Adrenal gland (tissue), 12 donors: ENCODE results near the gene GLCE. TPM values are rescaled to one million over a fixed set of nuclear protein-coding genes. Genes with fewer than 3 reads are reported as not detected.

Source experiments
- DNase-seq, 7 donors: peaks; one replicate each; pipeline ENCODE4 v3.0.0-alpha.2; 2019 to 2020
- H3K27ac ChIP-seq, 5 donors: fragments of 200-600 bp; sonication (generic) in 4 of 5; 1 replicate in 3 of 5; 2 replicates in 2 of 5; pipeline versions ENCODE4 v1.5.1 to v1.8.0; 2016 to 2020; ENCODE audit warnings: mild to moderate bottlenecking in 1 of 5
- H3K27me3 ChIP-seq: fragments of 200-600 bp; 2 replicates; pipeline ENCODE4 v1.8.0; 2021
- H3K36me3 ChIP-seq, 2 donors: fragments of 200-600 bp; replicated peaks in 1 of 2; 1 replicate in 1 of 2; 2 replicates in 1 of 2; pipeline versions ENCODE4 v1.5.1 to v1.8.0; 2018 to 2022
- H3K4me1 ChIP-seq, 2 donors: fragments of 200-600 bp; replicated peaks in 1 of 2; 1 replicate in 1 of 2; 2 replicates in 1 of 2; pipeline versions ENCODE4 v1.5.1 to v1.8.0; 2018 to 2021
- H3K4me3 ChIP-seq, 4 donors: fragments of 200-600 bp; sonication (generic) in 3 of 4; one replicate each; pipeline ENCODE4 v1.5.1; 2016 to 2018
- H3K9me3 ChIP-seq, 3 donors: fragments of 200-600 bp; sonication (generic) in 1 of 3; replicated peaks in 1 of 3; 1 replicate in 2 of 3; 2 replicates in 1 of 3; pipeline versions ENCODE4 v1.5.1 to v1.8.0; 2016 to 2021
- POLR2A ChIP-seq, 2 donors: fragments of 450-650 bp; IDR thresholded peaks; one replicate each; pipeline ENCODE4 v1.6.1; 2017; ENCODE audit warnings: antibody characterized with exemption in 2 of 2, mild to moderate bottlenecking in 2 of 2, moderate library complexity in 1 of 2
- WGBS, 4 donors: extraction: QIAGEN DNeasy Blood & Tissue Kit in 2 of 4; methylation state at CpG; one replicate each; pipeline versions ENCODE4 v1.1.5 to v1.1.7; 2013 to 2017; 5-methylcytosine and 5-hydroxymethylcytosine counted together
- intact Hi-C, 2 donors: fragments of 100-400 bp; cut with DNase I; formaldehyde crosslinking; loops; one replicate each; pipeline versions ENCODE4 v1.14.1 to v1.15.0; 2022 to 2023
- polyA plus RNA-seq, 3 donors: library from polyadenylated mRNA; stranded (reverse); fragments of 200-250 nt in 2 of 3; fragments of 350-450 nt in 1 of 3; fragmentation: Illumina TruSeq in 1 of 3; extraction: RNeasy Lipid Tissue Mini Kit (QIAGEN cat#74804) in 1 of 3; gene quantifications; one replicate each; pipeline ENCODE4 v1.2.3, GENCODE V29; 2013 to 2014
- total RNA-seq, 9 donors: library from RNA; depleted of rRNA in 4 of 9; stranded (reverse); fragments of >200 nt in 4 of 9; fragments of 120-200 nt in 1 of 9; fragmentation: NEBNext Ultra II Directional in 1 of 9; extraction: Animal tissue kit (Norgen Biotek cat#: 25700) in 1 of 9; gene quantifications; one replicate each; pipeline versions ENCODE4 v1.1.0 to v1.2.4, GENCODE V29; 2013 to 2023
- TF ChIP-seq, protein P1 (sequence below), 6 experiments: fragments of 450-650 bp in 4 of 6; fragments of 200-600 bp in 2 of 6; sonication (generic) in 1 of 6; IDR thresholded peaks; 1 replicate in 5 of 6; 2 replicates in 1 of 6; pipeline versions ENCODE4 v1.5.1 to v1.8.0; 2016 to 2021; ENCODE audit warnings: antibody characterized with exemption in 6 of 6, mild to moderate bottlenecking in 2 of 6, moderate library complexity in 1 of 6
- donor health status: healthy with polysubstance abuse.
- donor health status: Bipolar disorder and iron deficiency.
- donor health status: DM: yes; HTN: yes; CAD: no.
- donor health status: DM: no; HTN: no; CAD: no.
- donor health status: DM: no; HTN: no; CAD: no.
- donor health status: DM: yes; HTN: yes; CAD: no.

The GLCE gene
- total and polyA plus RNA-seq, 12 donors = 9.3 to 48.4 (median 28.1) TPM

DNA sequence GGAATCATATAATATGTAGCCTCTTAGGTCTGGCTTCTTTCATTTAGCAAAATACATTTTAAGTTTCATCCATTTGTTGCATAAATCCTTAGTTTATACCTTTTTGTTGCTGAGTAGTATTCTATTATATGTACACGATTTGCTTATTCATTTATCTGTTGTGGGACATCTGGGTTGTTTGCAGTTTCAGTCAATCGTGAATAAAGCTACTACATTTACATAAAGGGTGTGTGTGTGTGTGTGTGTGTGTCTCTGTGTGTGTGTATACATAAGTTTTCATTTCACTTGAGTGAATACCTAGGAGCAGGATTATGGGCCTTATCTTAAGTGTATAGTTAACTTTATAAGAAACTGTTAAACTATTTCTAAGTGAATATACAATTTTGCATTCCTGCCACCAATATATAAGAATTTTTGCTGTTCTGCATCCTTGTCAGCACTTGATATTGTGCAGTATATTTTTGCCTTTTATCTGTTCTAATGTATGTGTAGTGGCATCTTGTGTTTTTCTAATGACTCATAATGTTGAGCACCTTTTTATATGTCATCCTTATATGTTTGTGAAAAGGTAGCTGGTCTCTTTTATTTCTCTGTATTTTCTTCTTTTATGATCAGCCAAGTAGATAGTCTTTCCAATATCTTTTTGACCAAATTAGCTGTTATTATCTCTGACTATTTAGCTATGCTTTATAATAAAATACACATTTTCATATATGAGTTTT lies 55.0 kb downstream of the GLCE start:
- H3K9me3 ChIP-seq = peaks cover 0 to 1% (median 0%) of the 10 kb centered on the region in 3 donors
- H3K27me3 ChIP-seq = no peaks in the 10 kb centered on the region
- H3K4me1 ChIP-seq = no peaks in the 10 kb centered on the region
- intact Hi-C loops = no loop called here
- H3K27ac ChIP-seq = no peak overlapping the region
- H3K4me3 ChIP-seq = no peak overlapping the region
- 86 to 90% (median 90%) methylated on average over 2 of the region's 2 CpGs for WGBS, 4 donors
- H3K36me3 ChIP-seq = no peaks in the 10 kb centered on the region
- TF ChIP-seq POLR2A (IDR thresholded peaks at IDR 0.05) = no peak
- TF ChIP-seq, protein P1, sequence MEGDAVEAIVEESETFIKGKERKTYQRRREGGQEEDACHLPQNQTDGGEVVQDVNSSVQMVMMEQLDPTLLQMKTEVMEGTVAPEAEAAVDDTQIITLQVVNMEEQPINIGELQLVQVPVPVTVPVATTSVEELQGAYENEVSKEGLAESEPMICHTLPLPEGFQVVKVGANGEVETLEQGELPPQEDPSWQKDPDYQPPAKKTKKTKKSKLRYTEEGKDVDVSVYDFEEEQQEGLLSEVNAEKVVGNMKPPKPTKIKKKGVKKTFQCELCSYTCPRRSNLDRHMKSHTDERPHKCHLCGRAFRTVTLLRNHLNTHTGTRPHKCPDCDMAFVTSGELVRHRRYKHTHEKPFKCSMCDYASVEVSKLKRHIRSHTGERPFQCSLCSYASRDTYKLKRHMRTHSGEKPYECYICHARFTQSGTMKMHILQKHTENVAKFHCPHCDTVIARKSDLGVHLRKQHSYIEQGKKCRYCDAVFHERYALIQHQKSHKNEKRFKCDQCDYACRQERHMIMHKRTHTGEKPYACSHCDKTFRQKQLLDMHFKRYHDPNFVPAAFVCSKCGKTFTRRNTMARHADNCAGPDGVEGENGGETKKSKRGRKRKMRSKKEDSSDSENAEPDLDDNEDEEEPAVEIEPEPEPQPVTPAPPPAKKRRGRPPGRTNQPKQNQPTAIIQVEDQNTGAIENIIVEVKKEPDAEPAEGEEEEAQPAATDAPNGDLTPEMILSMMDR (IDR thresholded peaks at IDR 0.05) = no peak
- no peak for DNase-seq

GRCh38 chr15:69217381-69217780 lies 56.9 kb downstream of the GLCE start:
- peaks cover 0 to 4% (median 0%) of the 10 kb centered on the region in 3 donors for H3K9me3 ChIP-seq

DNA sequence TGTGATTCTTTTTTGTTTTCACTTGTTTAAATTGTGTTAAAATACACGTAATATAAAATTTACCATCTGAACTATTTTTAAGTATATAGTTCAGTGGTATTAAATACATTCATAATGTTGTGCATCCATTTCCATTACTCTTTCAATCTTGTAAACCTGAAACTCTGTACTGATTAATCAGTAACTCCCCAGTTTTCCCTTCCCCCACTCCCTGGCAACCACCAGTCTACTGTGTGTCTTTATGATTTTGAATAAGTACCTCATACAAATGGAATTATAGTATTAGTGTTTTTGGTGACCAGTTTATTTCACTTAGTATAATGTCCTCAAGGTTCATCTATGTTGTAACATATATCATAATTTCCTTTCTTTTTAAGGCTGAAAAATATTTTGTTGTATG lies 59.3 kb downstream of the GLCE start:
- no peak overlapping the region for H3K27ac ChIP-seq
- no peak for DNase-seq
- 96 to 100% (median 99%) methylated on average over 1 of the region's 1 CpG for WGBS, 4 donors
- no peaks in the 10 kb centered on the region for H3K27me3 ChIP-seq
- H3K36me3 ChIP-seq = no peaks in the 10 kb centered on the region
- H3K9me3 ChIP-seq = peaks cover 0 to 4% (median 0%) of the 10 kb centered on the region in 3 donors
- intact Hi-C loops = loop anchor here in 1 of 2 donors (10.0 kb wide), 2 partner anchors 55 to 155 kb away; partner anchors contain the start of gene GLCE
- no peaks in the 10 kb centered on the region for H3K4me1 ChIP-seq
- TF ChIP-seq POLR2A (IDR thresholded peaks at IDR 0.05) = no peak
- TF ChIP-seq, protein P1 (IDR thresholded peaks at IDR 0.05) = no peak
- no peak overlapping the region for H3K4me3 ChIP-seq

More at GRCh38 chr15:69217381-69217780, 56.9 kb downstream of the GLCE start:
- Histone ChIP-seq H3K36me3 (no peaks in the 10 kb centered on the region), H3K4me1 (no peaks in the 10 kb centered on the region), H3K27ac (no peak overlapping the region), H3K27me3 (no peaks in the 10 kb centered on the region), H3K4me3 (no peak overlapping the region)
- intact Hi-C loops = no loop called here
- TF ChIP-seq, protein P1 (IDR thresholded peaks at IDR 0.05) = no peak
- TF ChIP-seq POLR2A (IDR thresholded peaks at IDR 0.05) = no peak
- DNase-seq = no peak

DNA sequence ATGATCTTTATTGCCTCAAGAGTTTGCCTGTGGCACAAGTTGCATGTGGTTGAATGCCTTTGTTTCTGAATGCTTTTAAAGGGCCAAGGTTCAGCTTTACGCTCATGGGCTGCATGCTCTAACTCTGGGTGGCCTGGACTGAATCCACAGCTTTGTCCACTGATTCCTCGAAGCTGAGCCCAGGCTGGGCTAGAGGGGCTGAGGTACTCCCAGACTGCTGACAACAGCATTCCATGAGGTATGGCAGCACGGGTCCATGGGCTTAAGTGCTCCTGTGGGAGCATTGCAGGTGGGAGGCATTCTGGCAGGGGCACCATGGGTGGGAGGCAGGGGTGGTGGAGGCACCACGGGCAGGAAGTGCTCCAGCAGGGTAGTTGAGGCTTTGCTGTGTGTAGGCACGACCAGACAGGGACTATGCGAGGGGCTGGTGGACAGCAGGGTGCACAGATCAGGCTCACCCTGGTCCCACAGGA lies 61.6 kb downstream of the GLCE start:
- no peaks in the 10 kb centered on the region for H3K27me3 ChIP-seq
- TF ChIP-seq, protein P1 (IDR thresholded peaks at IDR 0.05) = no peak
- no peak for TF ChIP-seq POLR2A (IDR thresholded peaks at IDR 0.05)

More for the DNA sequence above, 61.6 kb downstream of the GLCE start:
- Histone ChIP-seq H3K27ac (no peak overlapping the region), H3K9me3 (peaks cover 0 to 4% (median 0%) of the 10 kb centered on the region in 3 donors), H3K36me3 (no peaks in the 10 kb centered on the region), H3K4me1 (no peaks in the 10 kb centered on the region), H3K4me3 (no peak overlapping the region)
- 73 to 97% (median 95%) methylated on average over 2 to 6 of the region's 6 CpGs for WGBS, 4 donors
- intact Hi-C loops = loop anchor here in 1 of 2 donors (10.0 kb wide), 2 partner anchors 57 to 157 kb away; partner anchors contain the start of gene GLCE
- no peak for DNase-seq
